Esophagus squamous epithelium (tissue), 4 donors: Measurements from ENCODE around the gene KCNK2.

ENCODE experiments used
- CTCF ChIP-seq, 6 experiments: fragments of 450-650 bp in 4 of 6; fragments of 200-600 bp in 2 of 6; sonication (generic) in 2 of 6; IDR thresholded peaks; one replicate each; pipeline ENCODE4 v1.5.1; 2016 to 2019; ENCODE audit warnings: antibody characterized with exemption in 6 of 6, mild to moderate bottlenecking in 4 of 6, moderate library complexity in 4 of 6
- POLR2A ChIP-seq, 4 donors: fragments of 450-650 bp; IDR thresholded peaks; one replicate each; pipeline ENCODE4 v1.6.1; 2017; ENCODE audit warnings: antibody characterized with exemption in 4 of 4, mild to moderate bottlenecking in 4 of 4, moderate library complexity in 3 of 4

GRCh38 chr1:215252164-215252563 is 169.6 kb downstream of the KCNK2 start:
- TF ChIP-seq CTCF (IDR thresholded peaks at IDR 0.05) (no peak), POLR2A (IDR thresholded peaks at IDR 0.05) (no peak)
